SJCRH30 (cell line): Measurements from ENCODE around the gene KBTBD2. TPM values are rescaled to one million over a fixed set of nuclear protein-coding genes. Genes with fewer than 3 reads are reported as not detected.
A peak's percentile ranks its signal among the peaks of the same experiment; 100 is the strongest.
"Not testable (repeated sequence)": the region's sequence is repeated elsewhere in the genome, so short reads cannot be mapped to it uniquely, and the experiment has no call there.

Experiments used
- DNase-seq, 2 experiments: peaks; one replicate each; pipeline ENCODE4 v3.0.0-alpha.2; 2015 to 2020
- H3K27ac ChIP-seq: fragments of 250-450 bp; sonication (Bioruptor Pico); 2 replicates; pipeline ENCODE4 v1.5.1; 2020; ENCODE audit warnings: mild to moderate bottlenecking, moderate library complexity
- H3K27me3 ChIP-seq: fragments of 250-450 bp; sonication (Bioruptor Pico); 2 replicates; pipeline ENCODE4 v1.5.1; 2020; ENCODE audit warnings: mild to moderate bottlenecking, moderate library complexity
- H3K36me3 ChIP-seq: fragments of 250-450 bp; sonication (Bioruptor Pico); 2 replicates; pipeline ENCODE4 v1.5.1; 2020; ENCODE audit warnings: mild to moderate bottlenecking, moderate library complexity
- H3K4me1 ChIP-seq: fragments of 250-450 bp; sonication (Bioruptor Pico); 2 replicates; pipeline ENCODE4 v1.5.1; 2020; ENCODE audit warnings: mild to moderate bottlenecking, moderate library complexity
- H3K4me3 ChIP-seq: fragments of 250-450 bp; sonication (Bioruptor Pico); 2 replicates; pipeline ENCODE4 v1.5.1; 2020; ENCODE audit warnings: mild to moderate bottlenecking, moderate library complexity
- H3K9me3 ChIP-seq: fragments of 250-450 bp; sonication (Bioruptor Pico); replicated peaks from 2 replicates; pipeline ENCODE4 v1.5.1; 2020; ENCODE audit warnings: mild to moderate bottlenecking, moderate library complexity
- total RNA-seq: library from RNA; depleted of rRNA; stranded (reverse); fragments of >200 nt; shearing (Covaris generic); gene quantifications from 2 replicates; pipeline ENCODE4 v1.2.3, GENCODE V29; 2014

The KBTBD2 gene
- total RNA-seq, 1 experiment from 2014 or later: 51.4 TPM

DNA sequence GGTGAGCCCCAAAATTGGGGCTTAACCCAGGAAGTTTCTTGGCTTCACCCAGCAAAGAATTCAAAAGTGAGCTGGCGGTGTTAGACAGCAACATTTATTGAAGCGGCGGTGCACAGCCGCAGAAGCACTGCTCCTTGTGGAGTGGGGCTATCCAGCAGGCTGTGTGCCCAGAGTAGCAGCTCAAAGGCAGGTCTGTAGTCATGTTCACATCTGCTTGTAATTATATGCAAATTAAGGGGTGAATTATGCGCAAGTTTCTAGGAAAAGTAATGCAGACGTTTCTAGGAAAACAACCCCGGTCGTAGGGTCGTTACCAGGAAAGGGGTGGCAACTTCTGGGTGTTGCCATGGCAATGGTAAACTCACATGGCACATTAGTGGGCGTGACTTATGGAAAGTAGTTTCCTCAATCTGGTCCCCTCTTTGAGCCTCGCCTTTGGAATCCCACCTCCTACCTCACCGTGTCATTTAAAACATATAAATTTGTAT, 13.7 kb upstream of the KBTBD2 start:
- no peaks in the 10 kb centered on the region for H3K9me3 ChIP-seq
- no peak overlapping the region for H3K4me3 ChIP-seq
- no peaks in the 10 kb centered on the region for H3K27me3 ChIP-seq
- DNase-seq: peak in 1 of 2 experiments; percentile 34
- no peaks in the 10 kb centered on the region for H3K36me3 ChIP-seq
- no peaks in the 10 kb centered on the region for H3K4me1 ChIP-seq
- H3K27ac ChIP-seq: no peak overlapping the region

GRCh38 chr7:32901629-32902028, 10.1 kb upstream of the KBTBD2 start:
- no peak for DNase-seq
- no peaks in the 10 kb centered on the region for H3K4me1 ChIP-seq
- H3K9me3 ChIP-seq: no peaks in the 10 kb centered on the region
- H3K36me3 ChIP-seq: no peaks in the 10 kb centered on the region
- no peak overlapping the region for H3K4me3 ChIP-seq
- no peak overlapping the region for H3K27ac ChIP-seq
- no peaks in the 10 kb centered on the region for H3K27me3 ChIP-seq

GRCh38 chr7:32900433-32900995, 9.0 kb upstream of the KBTBD2 start:
- Histone ChIP-seq H3K36me3 (no peaks in the 10 kb centered on the region), H3K27ac (no peak overlapping the region), H3K9me3 (no peaks in the 10 kb centered on the region), H3K4me1 (no peaks in the 10 kb centered on the region), H3K27me3 (no peaks in the 10 kb centered on the region), H3K4me3 (no peak overlapping the region)
- DNase-seq: no peak

DNA sequence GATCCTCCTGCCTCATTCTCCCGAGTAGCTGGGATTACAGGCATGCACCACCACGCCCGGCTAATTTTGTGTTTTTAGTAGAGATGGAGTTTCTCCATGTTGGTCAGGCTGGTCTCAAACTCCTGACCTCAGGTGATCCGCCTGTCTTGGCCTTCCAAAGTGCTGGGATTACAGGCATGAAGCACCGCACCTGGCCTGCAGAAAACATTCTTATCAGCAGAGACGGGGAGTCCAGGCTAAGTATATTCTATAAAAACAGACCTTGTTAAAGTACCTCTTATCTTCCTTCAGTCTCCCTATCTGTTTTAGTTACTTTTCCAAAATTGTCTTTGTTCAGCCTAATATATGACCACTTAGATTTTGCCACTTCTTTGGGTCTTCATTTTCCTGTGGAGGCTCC, 5.8 kb upstream of the KBTBD2 start:
- DNase-seq: not testable (repeated sequence)

GRCh38 chr7:32896564-32897347, 5.2 kb upstream of the KBTBD2 start:
- no peak for DNase-seq
- Histone ChIP-seq H3K27me3 (no peaks in the 10 kb centered on the region), H3K4me3 (no peak overlapping the region), H3K36me3 (no peaks in the 10 kb centered on the region), H3K9me3 (no peaks in the 10 kb centered on the region), H3K27ac (no peak overlapping the region), H3K4me1 (peaks cover 10% of the 10 kb centered on the region)

More for the DNA sequence above, 5.8 kb upstream of the KBTBD2 start:
- not testable (repeated sequence) for H3K4me3 ChIP-seq, H3K4me1 ChIP-seq, H3K36me3 ChIP-seq, H3K27me3 ChIP-seq, H3K9me3 ChIP-seq, H3K27ac ChIP-seq

DNA sequence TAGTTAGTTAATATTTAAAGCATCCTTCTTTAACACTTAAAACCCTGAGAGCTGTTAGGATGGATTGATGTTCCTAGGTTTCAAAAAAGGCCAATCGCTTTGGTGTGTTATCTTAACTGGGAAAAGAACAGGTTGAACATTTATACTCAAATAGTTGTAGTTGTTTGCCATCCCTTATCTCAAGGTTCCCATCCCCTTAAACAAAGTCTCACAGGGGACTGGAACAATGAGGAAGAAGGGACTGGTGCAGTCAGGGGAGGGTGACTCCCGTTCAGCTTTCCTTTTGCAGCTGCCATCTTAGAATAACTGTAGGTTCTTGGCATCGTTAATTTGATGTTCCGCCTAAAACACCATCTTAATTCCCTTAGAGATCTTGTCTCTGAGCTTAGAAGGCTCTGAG, 2.6 kb upstream of the KBTBD2 start:
- Histone ChIP-seq H3K4me3 (no peak overlapping the region), H3K36me3 (no peaks in the 10 kb centered on the region), H3K4me1 (peaks cover 13% of the 10 kb centered on the region), H3K27ac (no peak overlapping the region), H3K27me3 (no peaks in the 10 kb centered on the region), H3K9me3 (no peaks in the 10 kb centered on the region)
- no peak for DNase-seq

DNA sequence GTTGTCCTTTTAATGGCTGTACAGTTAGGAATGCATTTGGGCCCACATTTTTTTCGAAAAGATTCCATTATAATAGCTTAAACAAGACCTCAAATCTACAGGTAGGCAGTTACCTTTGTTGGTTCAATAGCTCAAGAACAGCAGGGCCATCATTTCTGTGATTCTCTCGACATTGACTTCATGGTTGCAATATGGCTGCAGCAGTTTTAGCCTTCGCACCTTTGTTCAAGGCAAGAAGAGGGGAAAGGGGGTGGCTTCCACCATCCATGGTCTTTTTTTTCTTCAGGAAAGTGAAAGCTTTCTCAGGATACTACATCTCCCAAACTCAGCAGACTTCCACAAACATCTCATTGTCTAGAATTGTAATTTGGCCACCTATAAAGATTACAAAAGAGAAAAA, 2.2 kb upstream of the KBTBD2 start:
- Histone ChIP-seq H3K27me3 (no peaks in the 10 kb centered on the region), H3K9me3 (no peaks in the 10 kb centered on the region), H3K27ac (no peak overlapping the region), H3K36me3 (no peaks in the 10 kb centered on the region), H3K4me1 (peaks cover 13% of the 10 kb centered on the region), H3K4me3 (peak overlapping the region; percentile 100; the same call in 1 of the 2 replicates)
- DNase-seq: no peak

GRCh38 chr7:32893207-32893524, 1.6 kb upstream of the KBTBD2 start:
- peak overlapping the region; percentile 82 for H3K27ac ChIP-seq
- H3K27me3 ChIP-seq: no peaks in the 10 kb centered on the region
- no peaks in the 10 kb centered on the region for H3K36me3 ChIP-seq
- peaks cover 13% of the 10 kb centered on the region for H3K4me1 ChIP-seq
- H3K9me3 ChIP-seq: no peaks in the 10 kb centered on the region
- DNase-seq: no peak
- peak overlapping the region; percentile 100 for H3K4me3 ChIP-seq

DNA sequence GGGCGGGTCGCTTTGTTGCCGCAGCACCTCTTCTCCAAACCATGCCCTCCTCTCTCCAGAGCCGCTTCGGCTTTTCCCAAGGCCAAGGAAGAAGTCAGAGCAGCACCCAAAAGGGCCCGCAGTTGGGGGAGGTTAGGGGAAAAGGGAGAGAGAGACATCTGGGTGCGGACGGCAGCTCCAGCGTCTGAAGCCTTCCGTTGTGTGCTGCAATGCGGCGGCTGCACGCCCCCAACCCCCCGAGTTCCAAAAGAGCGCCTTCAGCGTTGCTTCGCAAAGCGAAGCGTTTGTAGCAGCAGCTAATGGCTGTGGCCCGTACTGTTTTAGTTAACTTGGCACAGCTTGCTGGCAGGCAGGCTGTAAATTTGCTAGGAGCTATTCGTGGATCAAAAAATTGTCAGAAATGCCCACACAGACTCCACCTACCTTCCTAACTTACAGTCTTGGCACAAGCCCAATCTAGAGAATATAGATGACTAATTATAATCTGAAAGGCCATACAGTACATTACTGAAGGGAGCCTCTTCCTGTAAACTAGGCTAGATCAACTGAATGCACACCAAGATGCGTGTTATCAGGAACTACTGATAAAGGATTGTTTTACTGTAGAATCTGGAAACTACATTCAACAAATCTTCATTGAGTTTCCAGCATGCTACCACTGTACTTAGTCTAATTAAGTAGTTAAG, 1.1 kb upstream of the KBTBD2 start:
- Histone ChIP-seq H3K27ac (peak overlapping the region; percentile 82), H3K4me3 (peak overlapping the region; percentile 100), H3K9me3 (no peaks in the 10 kb centered on the region), H3K27me3 (no peaks in the 10 kb centered on the region), H3K4me1 (peaks cover 13% of the 10 kb centered on the region), H3K36me3 (peaks cover 3% of the 10 kb centered on the region; the same call in 1 of the 2 replicates)
- DNase-seq: peak; percentile 70 to 77

- Histone ChIP-seq H3K4me3 (peak overlapping the region; percentile 100), H3K9me3 (no peaks in the 10 kb centered on the region), H3K4me1 (peaks cover 13% of the 10 kb centered on the region), H3K36me3 (peaks cover 3% of the 10 kb centered on the region; the same call in 1 of the 2 replicates), H3K27ac (peak overlapping the region; percentile 90), H3K27me3 (no peaks in the 10 kb centered on the region)
- DNase-seq: peak; percentile 99
Observed at GRCh38 chr7:32891800-32892520, 400 bp upstream of the KBTBD2 start.

- peak overlapping the region; percentile 100 for H3K4me3 ChIP-seq
- H3K4me1 ChIP-seq: peaks cover 13% of the 10 kb centered on the region
- H3K27ac ChIP-seq: peak overlapping the region; percentile 54
- H3K36me3 ChIP-seq: peaks cover 3% of the 10 kb centered on the region; the same call in 1 of the 2 replicates
- H3K9me3 ChIP-seq: no peaks in the 10 kb centered on the region
- H3K27me3 ChIP-seq: no peaks in the 10 kb centered on the region
- DNase-seq: no peak
Observed at GRCh38 chr7:32890793-32891042, 842 bp downstream of the KBTBD2 start.

DNA sequence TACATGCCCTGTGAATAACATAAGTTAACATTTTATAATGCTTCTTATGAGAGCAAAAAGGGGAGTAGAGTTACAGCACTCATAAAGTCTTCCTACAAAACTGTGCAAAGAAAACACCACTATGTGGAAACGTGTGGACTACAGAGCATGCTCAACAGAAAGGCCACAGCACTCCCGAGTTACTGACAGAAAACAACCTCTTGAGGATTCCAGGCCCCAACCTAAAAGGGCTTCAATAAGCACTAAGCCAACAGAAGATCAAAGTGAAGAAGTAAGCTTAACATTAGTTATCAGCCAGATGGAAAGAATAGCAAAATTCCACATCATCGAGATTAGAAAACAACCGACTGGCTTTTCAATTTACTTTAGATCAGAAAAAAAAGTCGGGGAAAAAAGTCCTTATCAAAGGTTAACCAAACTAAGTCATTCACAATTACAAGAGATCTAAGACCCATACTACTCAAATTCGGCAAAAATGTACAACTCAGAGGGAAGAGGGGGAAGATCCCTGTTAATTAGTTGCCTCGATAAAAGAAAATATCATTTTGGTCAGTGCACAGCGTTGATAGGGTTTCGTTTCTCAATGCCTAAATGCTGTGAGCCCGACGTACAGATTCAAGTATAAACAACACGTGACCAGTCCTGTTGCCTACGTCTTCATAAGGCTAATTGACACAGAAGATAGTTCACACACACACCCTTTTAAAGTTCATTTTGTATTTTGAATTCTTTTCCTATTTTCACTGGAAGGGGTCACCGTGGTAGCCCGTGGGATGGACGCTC, 1.4 kb downstream of the KBTBD2 start:
- Histone ChIP-seq H3K27ac (peak overlapping the region; percentile 54), H3K36me3 (peaks cover 3% of the 10 kb centered on the region; the same call in 1 of the 2 replicates), H3K9me3 (no peaks in the 10 kb centered on the region), H3K27me3 (no peaks in the 10 kb centered on the region), H3K4me3 (peak overlapping the region; percentile 100), H3K4me1 (peaks cover 13% of the 10 kb centered on the region)
- DNase-seq: peak; percentile 17 to 57

- no peaks in the 10 kb centered on the region for H3K27me3 ChIP-seq
- no peak for DNase-seq
- H3K9me3 ChIP-seq: no peaks in the 10 kb centered on the region
- peaks cover 9% of the 10 kb centered on the region for H3K4me1 ChIP-seq
- H3K4me3 ChIP-seq: no peak overlapping the region
- no peak overlapping the region for H3K27ac ChIP-seq
- H3K36me3 ChIP-seq: peaks cover 3% of the 10 kb centered on the region; the same call in 1 of the 2 replicates
Observed at GRCh38 chr7:32888505-32888904, 3.1 kb downstream of the KBTBD2 start.

DNA sequence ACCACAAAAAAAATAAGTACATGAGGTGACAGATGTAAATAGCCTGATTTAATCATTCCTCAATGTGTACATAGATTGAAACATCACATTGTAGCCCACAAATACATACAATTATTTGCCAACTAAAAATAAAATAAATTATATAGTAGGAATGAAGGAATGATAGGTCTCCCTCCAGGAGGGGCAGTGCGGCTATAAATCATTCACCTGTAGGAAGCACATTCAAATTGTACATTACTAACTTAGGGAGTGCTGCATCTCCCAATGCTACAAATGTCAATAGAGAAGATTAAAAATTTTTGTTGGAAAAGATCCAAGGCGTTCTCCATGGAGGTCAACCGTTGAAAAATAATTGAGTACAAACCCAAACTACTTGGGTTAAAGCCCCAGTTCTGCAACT, 4.2 kb downstream of the KBTBD2 start:
- Histone ChIP-seq H3K27me3 (no peaks in the 10 kb centered on the region), H3K4me3 (no peak overlapping the region), H3K9me3 (no peaks in the 10 kb centered on the region), H3K27ac (no peak overlapping the region), H3K4me1 (peaks cover 4% of the 10 kb centered on the region; the same call in 1 of the 2 replicates), H3K36me3 (peaks cover 3% of the 10 kb centered on the region; the same call in 1 of the 2 replicates)
- no peak for DNase-seq
